ENCODE measurements around the gene RFX7. TPM values are rescaled to one million over a fixed set of nuclear protein-coding genes. Genes with fewer than 3 reads are reported as not detected.

Gene RFX7
- total and polyA plus RNA-seq, 2 of the 8 experiments (the other 6 are each of a cell fraction or from before 2014, with no cell fraction given) = 10.4 to 40.9 TPM

DNA sequence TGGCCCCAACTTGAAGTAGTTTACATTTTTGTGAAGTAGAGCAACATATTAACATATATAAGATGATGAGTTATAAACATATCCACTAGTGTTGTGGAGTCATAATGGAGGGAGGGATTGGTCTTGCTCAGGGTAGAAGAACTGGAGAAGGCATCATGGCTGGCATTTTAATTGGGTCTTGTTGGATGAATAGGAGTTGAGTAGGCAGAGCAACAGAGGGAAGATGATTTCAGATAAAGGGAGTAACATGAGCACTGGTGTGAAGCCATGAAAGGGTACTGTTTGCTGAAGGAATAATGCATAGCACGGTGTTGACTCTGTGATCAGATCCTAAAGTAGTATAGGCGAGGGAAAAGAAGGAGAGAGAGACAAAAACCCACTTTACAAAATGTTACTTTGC lies 3.6 kb upstream of the RFX7 start (continued):
- TF ChIP-seq CTCF (IDR thresholded peaks at IDR 0.05; ENCODE audit: control extremely low read depth in 1 of 3, insufficient read depth in 1 of 3, low read depth in 1 of 3, low read length in 3 of 3) = no peak

Measured in H1 (cell line).